GM19468 (cell line): ENCODE data around the gene MYOCOS.

ENCODE experiments used
- ATAC-seq: cut with Tn5 transposase; IDR thresholded peaks from one replicate; pipeline ENCODE4 v1.9.1; 2021; ENCODE audit warnings: mild to moderate bottlenecking, moderate library complexity, moderate number of reproducible peaks; ENCODE audit not compliant: unreplicated experiment; ENCODE audit errors: extremely low read depth

The MYOCOS gene

GRCh38 chr1:171623651-171624331 lies 1.7 kb downstream of the MYOCOS start:
- ATAC-seq, result no peak

DNA sequence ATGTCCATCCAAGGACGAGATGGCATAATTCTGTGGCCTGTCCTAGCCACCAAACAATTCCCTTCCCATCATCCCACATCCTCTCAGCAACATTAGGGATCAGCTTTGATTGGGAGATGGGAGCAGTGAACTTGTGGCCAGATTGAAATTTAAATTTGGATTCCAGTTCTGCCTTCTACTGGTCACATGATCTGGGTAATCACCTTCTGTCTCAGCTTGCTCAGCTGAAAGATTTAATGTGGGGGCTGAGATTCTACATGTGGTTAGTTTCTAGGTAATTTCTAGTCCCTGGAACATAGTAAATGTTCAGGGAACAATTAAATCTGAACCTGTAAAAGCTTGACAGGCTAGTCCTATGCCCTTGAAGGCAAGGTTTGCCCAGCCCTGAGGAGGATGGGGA lies 3.2 kb downstream of the MYOCOS start:
- no peak for ATAC-seq

DNA sequence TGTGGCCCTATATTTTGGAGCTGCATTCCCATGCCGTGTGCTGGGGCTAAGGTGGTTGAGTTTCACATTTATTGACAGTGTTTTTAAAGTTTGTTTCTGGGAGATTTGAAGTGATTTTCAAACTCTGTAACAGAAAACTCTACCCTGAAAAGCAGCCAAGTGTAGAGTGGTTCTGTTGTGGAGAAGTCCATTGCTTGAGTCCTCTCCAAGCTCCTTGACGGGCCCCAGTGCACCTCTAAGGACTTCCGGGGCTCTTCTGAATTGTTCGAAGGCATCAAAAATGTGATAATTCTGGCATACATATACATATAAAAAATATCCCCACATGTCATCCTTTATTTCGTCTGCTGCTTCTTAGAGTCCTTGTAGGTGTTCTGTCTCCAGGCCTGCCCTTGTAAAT lies 5.0 kb downstream of the MYOCOS start:
- no peak for ATAC-seq

- ATAC-seq, result no peak
Observed at GRCh38 chr1:171628225-171628624, 6.2 kb downstream of the MYOCOS start.

GRCh38 chr1:171635661-171636060 lies 13.6 kb downstream of the MYOCOS start:
- ATAC-seq, result no peak

DNA sequence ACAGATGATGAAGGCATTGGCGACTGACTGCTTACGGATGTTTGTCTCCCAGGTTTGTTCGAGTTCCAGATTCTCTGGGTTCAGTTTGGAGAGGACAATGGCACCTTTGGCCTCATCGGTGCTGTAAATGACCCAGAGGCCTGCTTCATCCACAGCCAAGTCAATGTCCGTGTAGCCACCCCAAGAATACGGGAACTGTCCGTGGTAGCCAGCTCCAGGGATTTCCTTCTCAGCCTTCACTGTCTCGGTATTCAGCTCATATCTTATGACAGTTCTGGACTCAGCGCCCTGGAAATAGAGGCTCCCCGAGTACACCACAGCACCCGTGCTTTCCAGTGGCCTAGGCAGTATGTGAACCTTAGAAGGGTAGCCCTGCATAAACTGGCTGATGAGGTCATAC lies 14.1 kb downstream of the MYOCOS start:
- no peak for ATAC-seq

DNA sequence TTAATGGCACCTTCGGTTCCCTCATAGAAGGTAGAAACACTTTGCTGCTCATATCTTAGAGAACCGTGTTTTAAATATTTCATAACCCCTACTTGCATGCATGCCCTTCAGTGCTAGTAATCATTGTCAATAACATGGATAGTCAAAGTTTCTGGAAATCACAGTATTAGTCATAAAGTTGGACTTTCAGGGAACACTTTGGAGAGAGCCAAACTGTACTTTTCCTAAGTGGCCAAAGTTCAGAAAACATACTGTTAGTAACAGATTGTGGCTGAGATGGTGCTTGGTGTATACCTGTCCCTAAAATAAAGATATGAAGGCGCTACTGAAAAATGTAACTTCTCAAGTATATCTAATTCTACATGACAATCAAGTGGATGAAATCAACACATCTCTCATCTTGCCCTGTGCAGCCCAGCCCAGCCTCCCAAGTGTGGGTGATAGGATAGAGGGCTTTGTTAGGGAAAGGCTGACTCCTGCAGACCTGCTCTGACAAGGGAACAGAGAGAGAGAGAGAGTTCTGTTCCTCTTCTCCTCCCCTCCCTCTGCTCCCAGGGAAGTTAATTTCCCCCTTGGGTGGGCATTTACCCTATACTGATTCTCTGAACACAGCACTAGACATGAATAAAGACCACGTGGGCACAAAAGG lies 16.0 kb downstream of the MYOCOS start:
- no peak for ATAC-seq

- no peak for ATAC-seq
Observed at GRCh38 chr1:171640225-171640624, 18.2 kb downstream of the MYOCOS start.

DNA sequence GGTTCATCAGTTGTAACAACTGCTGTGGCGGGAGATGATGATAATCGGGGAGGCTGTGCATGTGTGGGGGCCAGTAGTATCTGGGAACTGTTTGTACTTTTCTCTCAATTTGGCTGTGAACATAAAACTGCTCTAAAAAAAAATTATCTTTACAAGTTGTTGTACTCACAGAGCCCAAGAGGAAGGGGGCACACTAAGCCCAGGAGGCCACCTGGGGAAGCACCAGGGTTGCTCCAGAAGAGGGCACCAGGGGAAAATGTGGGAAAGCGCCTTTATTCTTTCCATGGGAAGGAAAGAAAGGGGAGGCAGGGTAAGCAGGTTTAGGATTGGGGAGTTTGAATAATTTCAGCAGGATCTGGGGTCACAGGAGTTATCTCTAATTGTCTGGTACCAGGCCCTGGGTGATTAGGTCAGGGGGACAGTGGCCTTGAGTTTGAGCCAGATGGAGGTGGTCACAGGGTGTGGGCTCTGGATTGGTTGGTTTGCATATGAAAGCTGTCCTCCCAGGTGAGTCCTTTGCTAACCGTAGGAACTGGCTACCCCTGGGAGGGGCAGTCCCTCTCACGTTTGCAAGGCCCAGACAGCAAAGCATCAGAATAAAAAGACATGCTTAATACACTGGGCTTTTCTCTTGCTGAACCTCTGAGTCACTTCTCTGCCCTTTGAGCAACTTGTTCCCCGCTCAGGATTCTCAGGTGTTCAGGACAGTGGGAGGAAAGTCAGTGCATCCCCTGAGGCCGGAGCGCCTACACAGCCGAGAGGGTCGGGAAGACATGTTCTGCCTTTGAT lies 19.2 kb downstream of the MYOCOS start:
- no peak for ATAC-seq

DNA sequence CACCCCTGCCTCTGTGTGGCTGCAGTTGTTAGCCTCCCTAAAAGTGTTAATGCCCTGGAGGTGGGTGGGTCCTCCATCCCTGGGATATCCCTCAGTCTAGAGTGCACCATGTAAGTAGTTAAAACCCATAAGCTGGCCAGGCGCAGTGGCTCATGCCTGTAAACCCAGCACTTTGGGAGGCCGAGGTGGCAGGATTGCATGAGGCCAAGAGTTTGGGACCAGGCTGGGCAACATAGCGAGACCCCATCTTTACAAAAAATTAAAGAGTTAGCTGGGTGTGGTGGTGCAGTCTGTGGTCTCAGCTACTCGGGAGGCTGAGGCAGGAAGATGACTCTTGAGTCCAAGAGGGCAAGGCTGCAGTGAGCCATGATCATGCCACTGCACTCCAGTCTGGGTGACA lies 20.2 kb downstream of the MYOCOS start:
- no peak for ATAC-seq

GRCh38 chr1:171643156-171643555 lies 21.1 kb downstream of the MYOCOS start:
- ATAC-seq, result no peak

DNA sequence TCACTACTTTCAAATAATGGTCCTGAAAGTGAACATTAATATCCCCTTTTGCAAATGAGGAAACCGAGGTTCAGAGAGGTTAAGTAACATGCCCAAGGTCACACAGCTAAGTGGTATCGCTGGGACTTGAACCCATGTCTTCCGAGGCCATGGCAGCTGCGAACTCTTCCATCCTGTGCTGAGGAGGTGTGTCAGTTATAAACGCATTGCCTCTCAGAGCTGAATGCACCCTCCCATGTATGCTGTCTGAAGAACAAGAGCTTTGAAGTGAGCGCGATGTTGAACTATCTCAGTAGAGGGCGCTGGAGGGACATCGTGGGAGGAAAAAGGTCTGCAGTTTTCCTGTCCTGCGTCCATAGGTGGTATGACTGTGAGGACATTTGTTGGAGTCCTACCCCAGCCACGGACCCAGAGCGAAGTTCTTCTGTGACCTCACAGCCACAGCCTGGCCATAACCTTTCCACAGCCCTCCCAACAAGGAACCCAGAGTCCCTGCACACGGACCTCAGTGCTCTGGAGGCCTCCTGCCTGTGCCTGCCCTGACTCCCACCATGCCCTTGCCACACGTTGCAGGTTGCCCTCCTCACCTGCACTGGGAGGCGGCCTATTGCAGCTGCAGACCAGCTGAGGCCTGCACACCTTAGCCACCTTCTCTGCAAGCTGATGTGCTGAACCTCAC lies 22.9 kb downstream of the MYOCOS start:
- ATAC-seq, result no peak

GRCh38 chr1:171645553-171646248 lies 23.7 kb downstream of the MYOCOS start:
- no peak for ATAC-seq

GRCh38 chr1:171646249-171646560 lies 24.2 kb downstream of the MYOCOS start:
- ATAC-seq, result no peak

GRCh38 chr1:171652234-171652822 lies 30.3 kb downstream of the MYOCOS start, which contains the start of gene MYOC:
MYOC (minus strand) TSS chr1:171652688; CDS start chr1:171652611, 77 bp downstream.
- no peak for ATAC-seq

DNA sequence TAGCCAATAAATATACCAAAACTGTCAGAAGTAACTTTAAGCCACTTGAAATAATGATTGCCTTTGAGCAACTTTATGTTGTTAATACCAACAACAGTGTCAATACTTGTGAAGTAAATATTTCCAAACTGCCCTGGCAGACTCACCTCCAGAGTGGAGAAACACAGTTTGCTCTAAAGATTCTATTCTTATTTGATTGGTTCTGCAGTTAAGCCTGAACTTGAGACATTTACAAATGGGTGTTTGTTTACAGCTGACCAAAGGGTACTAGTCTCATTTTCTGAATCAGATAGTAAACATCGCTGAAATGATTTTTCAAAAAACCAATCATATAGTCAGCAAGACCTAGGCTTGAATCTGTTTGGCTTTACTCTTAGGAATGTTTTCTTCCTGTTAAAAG lies 31.8 kb downstream of the MYOCOS start:
- no peak for ATAC-seq

- ATAC-seq, result no peak
Observed at GRCh38 chr1:171654201-171654941, 32.3 kb downstream of the MYOCOS start.

DNA sequence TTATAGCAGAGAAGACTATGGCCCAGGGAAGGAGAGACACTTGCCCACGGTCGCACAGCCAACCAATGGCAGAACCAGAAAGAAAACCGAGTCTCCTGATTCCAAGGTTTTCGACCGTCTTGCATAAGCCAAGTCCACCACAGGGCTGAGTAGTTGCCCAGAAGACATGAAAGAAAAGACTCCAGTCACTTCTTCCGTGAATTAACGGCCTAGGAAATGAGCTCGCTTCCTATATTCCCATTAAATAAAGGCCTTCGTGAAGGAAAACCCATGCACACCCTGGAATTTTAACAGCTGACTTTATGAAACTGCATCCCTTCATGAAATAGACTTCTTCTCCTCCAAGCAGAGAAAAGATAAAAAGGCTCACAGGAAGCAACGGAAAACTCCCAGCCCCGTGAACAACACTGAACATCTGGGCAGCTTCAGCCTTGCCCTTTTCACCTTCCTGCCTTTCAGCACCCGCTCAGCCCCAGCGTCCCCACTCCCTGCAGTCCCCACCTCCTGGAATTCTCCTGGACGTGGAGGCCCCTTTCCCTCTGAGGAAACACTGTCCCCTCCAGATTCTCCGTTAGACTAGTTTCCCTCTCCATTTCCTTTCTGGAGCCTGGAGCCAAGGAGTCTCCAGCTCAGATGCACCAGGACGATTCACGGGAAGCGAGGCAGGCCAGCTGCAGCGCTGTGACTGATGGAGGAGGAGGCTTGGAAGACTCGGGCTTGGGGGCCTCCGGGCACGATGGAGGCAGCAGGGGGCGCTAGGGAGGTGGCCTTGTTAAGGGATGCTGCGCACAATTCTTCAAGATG lies 33.1 kb downstream of the MYOCOS start:
- ATAC-seq, result no peak
